Stimulated activated CD4-positive, alpha-beta T cell treated with anti-CD3 and anti-CD28 coated beads, Interleukin-1b, Interleukin-23, amount 100 ng/mL, for 1 hour (primary cell): ENCODE results near the gene RIMBP2.
"Not testable (repeated sequence)": the region's sequence is repeated elsewhere in the genome, so short reads cannot be mapped to it uniquely, and the experiment has no call there.

Experiments
- DNase-seq, 2 donors: peaks; one replicate each; pipeline ENCODE4 v3.0.0-alpha.2; 2020; ENCODE audit warnings: low read depth in 2 of 2

RIMBP2 gene

GRCh38 chr12:130656411-130656810, 59.7 kb downstream of the RIMBP2 start:
- no peak for DNase-seq

- DNase-seq, result no peak
These were observed 60.2 kb downstream of the RIMBP2 start for GRCh38 chr12:130655881-130656280.

GRCh38 chr12:130655010-130655409, 61.1 kb downstream of the RIMBP2 start:
- no peak for DNase-seq

- DNase-seq, result no peak
These were observed 64.7 kb downstream of the RIMBP2 start for GRCh38 chr12:130651188-130651959.

GRCh38 chr12:130650131-130650530, 66.0 kb downstream of the RIMBP2 start:
- DNase-seq, result no peak

- no peak for DNase-seq
These were observed 66.7 kb downstream of the RIMBP2 start for GRCh38 chr12:130649101-130650045.

- DNase-seq, result no peak
These were observed 68.3 kb downstream of the RIMBP2 start for GRCh38 chr12:130647814-130648213.

GRCh38 chr12:130646716-130647370, 69.3 kb downstream of the RIMBP2 start:
- no peak for DNase-seq

- not testable (repeated sequence) for DNase-seq
These were observed 69.9 kb downstream of the RIMBP2 start for GRCh38 chr12:130646191-130646590.

GRCh38 chr12:130645751-130646150, 70.3 kb downstream of the RIMBP2 start:
- DNase-seq, result no peak

- no peak for DNase-seq
These were observed 71.5 kb downstream of the RIMBP2 start for GRCh38 chr12:130644566-130644965.

- no peak for DNase-seq
These were observed 72.0 kb downstream of the RIMBP2 start for GRCh38 chr12:130644146-130644545.

- DNase-seq, result no peak
These were observed 73.2 kb downstream of the RIMBP2 start for GRCh38 chr12:130642856-130643255.

GRCh38 chr12:130641533-130642184, 74.4 kb downstream of the RIMBP2 start:
- DNase-seq, result no peak

- DNase-seq, result no peak
These were observed 75.2 kb downstream of the RIMBP2 start for GRCh38 chr12:130640901-130641300.

- no peak for DNase-seq
These were observed 75.6 kb downstream of the RIMBP2 start for GRCh38 chr12:130640496-130640895.

GRCh38 chr12:130639476-130640424, 76.3 kb downstream of the RIMBP2 start:
- no peak for DNase-seq

GRCh38 chr12:130636370-130636769, 79.7 kb downstream of the RIMBP2 start:
- DNase-seq, result no peak

GRCh38 chr12:130634866-130635265, 81.2 kb downstream of the RIMBP2 start:
- no peak for DNase-seq

- DNase-seq, result no peak
These were observed 82.3 kb downstream of the RIMBP2 start for GRCh38 chr12:130633771-130634170.

GRCh38 chr12:130632642-130633041, 83.5 kb downstream of the RIMBP2 start:
- no peak for DNase-seq
